Right ventricle myocardium inferior (tissue), 1 donor: Measurements from ENCODE around the gene PPP1R7. TPM values are rescaled to one million over a fixed set of nuclear protein-coding genes. Genes with fewer than 3 reads are reported as not detected.

ENCODE experiments used
- ATAC-seq: fragments of 200-7000 bp; cut with Tn5 transposase; one replicate; pipeline ENCODE4 v1.9.1; 2020; ENCODE audit warnings: mild to moderate bottlenecking, moderate library complexity
- DNase-seq: peaks from one replicate; pipeline ENCODE4 v3.0.0; 2021; ENCODE audit errors: missing footprints
- intact Hi-C: fragments of 100-400 bp; cut with DNase I; formaldehyde crosslinking; loops from one replicate; pipeline ENCODE4 v1.11.0; 2022
- total RNA-seq: library from RNA; stranded (reverse); fragmentation: NEBNext Ultra II Directional; extraction: Animal tissue kit (Norgen Biotek cat#: 25700); gene quantifications from one replicate; pipeline ENCODE4 v1.2.1, GENCODE V29; 2021
- donor health status: DM: no; HTN: yes; CAD: no; lungs with severe emphysema.

PPP1R7 gene
- total RNA-seq, 1 donor from 2014 or later, result 66.6 TPM

GRCh38 chr2:241116606-241117560 lies 33.4 kb upstream of the PPP1R7 start:
- no peak for DNase-seq
- intact Hi-C loops, result no loop called here
- ATAC-seq, result no peak

- intact Hi-C loops, result no loop called here
- ATAC-seq, result no peak
- no peak for DNase-seq
Measured at GRCh38 chr2:241118737-241119505, 31.3 kb upstream of the PPP1R7 start.

DNA sequence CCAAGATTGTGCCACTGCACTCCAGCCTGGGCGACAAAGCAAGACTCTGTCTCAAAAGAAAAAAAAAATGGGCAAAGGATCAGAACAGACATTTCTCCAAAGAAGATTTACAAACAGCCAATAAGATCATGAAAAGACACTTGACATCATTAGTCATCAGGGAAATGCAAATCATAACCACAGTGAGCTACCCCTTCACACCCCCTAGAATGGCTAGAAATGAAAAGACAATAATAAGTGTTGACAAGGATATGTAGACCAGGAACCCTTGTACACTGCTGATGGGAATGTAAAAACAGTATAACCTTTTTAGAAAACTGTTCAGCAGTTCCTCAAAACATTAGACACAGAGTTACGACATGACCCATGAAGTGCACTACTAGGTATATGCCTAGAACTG lies 29.8 kb upstream of the PPP1R7 start:
- intact Hi-C loops, result no loop called here
- ATAC-seq, result no peak

GRCh38 chr2:241121008-241121407 lies 29.3 kb upstream of the PPP1R7 start:
- DNase-seq (no peak), ATAC-seq (no peak)
- intact Hi-C loops, result no loop called here

More for the DNA sequence above, 29.8 kb upstream of the PPP1R7 start:
- DNase-seq, result no peak

GRCh38 chr2:241122376-241123002 lies 27.8 kb upstream of the PPP1R7 start:
- DNase-seq, result no peak
- ATAC-seq, result no peak
- intact Hi-C loops, result no loop called here

- intact Hi-C loops, result no loop called here
- DNase-seq, result no peak
- no peak for ATAC-seq
Measured at GRCh38 chr2:241123816-241124536, 26.3 kb upstream of the PPP1R7 start.

- intact Hi-C loops, result no loop called here
- no peak for ATAC-seq
- no peak for DNase-seq
Measured at GRCh38 chr2:241125626-241126025, 24.6 kb upstream of the PPP1R7 start.

DNA sequence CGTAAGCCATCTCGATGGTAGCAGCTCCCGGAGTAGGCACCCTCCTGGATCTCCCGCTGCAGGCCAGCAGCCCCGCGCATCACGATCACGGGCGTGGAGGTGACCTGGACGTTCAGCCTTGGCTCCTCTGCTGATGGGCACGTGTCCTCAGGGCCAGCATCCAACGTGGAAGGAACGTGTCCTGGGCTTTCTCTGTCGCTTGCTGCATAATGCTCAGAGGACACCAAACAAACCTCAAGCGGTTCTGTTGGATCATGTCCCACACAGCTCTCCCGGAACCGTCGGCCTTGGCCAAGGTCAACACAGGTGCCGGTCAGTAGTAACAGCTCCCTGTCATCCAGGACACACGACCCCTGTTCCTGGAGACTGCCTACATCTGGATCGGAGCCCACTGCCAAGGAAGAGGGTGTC lies 24.1 kb upstream of the PPP1R7 start:
- DNase-seq (no peak), ATAC-seq (no peak)
- intact Hi-C loops, result no loop called here

DNA sequence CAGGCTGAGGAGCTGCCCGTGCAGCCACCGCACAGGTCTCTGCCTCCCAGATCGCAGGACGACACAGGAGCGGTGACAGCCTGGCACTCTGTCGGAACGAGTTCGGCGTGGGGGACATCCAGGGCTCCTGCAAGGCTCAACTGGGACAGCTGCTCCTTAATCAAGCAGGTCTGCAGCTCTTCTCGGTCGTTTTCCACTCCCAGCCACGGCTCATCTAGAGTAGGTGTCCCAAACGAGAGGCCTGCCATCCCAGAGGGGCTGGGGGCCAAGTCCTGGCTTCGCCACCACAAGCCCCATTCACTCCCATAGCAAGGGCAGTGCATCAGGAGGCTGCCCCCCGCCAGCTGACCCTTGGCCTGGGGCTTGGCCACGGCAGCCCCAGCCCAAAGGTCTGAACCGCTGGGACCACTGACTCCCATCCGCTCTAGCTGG lies 23.5 kb upstream of the PPP1R7 start:
- no peak for DNase-seq
- intact Hi-C loops, result no loop called here
- no peak for ATAC-seq

DNA sequence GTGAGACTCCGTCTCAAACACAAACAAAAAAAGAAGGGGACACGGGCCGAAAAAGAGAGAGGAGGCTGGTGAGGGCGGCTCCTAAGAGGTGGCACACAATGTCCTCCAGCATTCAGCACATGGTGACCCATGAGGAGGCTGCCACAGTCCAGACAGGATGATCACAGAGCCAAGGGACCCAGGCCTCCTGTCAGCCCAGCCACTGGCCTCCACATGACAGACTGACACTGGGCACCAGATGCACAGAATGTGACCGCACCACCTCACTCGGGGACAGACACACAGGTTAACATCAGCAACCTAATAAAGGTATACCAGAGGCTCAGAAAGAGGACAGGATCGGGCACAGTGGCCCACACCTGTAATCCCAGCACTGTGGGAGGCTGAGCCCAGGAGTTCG lies 22.0 kb upstream of the PPP1R7 start:
- intact Hi-C loops, result no loop called here
- ATAC-seq, result no peak

GRCh38 chr2:241129086-241129871 lies 21.0 kb upstream of the PPP1R7 start:
- DNase-seq, result no peak
- ATAC-seq, result no peak
- intact Hi-C loops, result no loop called here

More for the DNA sequence above, 22.0 kb upstream of the PPP1R7 start:
- no peak for DNase-seq

GRCh38 chr2:241130316-241130715 lies 20.0 kb upstream of the PPP1R7 start:
- DNase-seq (no peak), ATAC-seq (no peak)
- intact Hi-C loops, result no loop called here

- no peak for DNase-seq
- ATAC-seq, result no peak
- intact Hi-C loops, result no loop called here
Measured at GRCh38 chr2:241131531-241131930, 18.7 kb upstream of the PPP1R7 start.

GRCh38 chr2:241132538-241133435 lies 17.5 kb upstream of the PPP1R7 start:
- ATAC-seq (no peak), DNase-seq (no peak)
- intact Hi-C loops, result no loop called here

- no peak for ATAC-seq
- intact Hi-C loops, result no loop called here
- DNase-seq, result no peak
Measured at GRCh38 chr2:241133436-241133820, 16.8 kb upstream of the PPP1R7 start.

DNA sequence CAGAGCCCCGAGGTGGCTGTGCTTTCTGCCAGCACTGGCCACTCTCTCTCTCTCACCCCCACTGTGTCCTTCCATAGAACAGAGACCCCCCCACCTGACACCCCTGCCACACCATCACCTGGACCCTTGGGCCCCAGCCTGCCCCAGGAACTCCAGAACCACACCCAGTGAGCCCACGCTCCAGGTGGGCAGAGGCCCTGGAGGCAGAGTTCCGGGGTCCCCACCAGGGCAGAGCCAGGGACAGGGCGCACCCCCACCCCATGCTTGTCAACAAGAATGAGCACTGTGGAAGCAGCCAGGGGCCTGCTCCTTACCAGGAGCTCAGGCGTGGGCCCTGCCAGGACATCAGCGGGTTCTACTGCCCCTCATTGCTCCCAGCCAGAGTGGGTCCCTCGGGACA lies 15.6 kb upstream of the PPP1R7 start:
- DNase-seq (no peak), ATAC-seq (no peak)

DNA sequence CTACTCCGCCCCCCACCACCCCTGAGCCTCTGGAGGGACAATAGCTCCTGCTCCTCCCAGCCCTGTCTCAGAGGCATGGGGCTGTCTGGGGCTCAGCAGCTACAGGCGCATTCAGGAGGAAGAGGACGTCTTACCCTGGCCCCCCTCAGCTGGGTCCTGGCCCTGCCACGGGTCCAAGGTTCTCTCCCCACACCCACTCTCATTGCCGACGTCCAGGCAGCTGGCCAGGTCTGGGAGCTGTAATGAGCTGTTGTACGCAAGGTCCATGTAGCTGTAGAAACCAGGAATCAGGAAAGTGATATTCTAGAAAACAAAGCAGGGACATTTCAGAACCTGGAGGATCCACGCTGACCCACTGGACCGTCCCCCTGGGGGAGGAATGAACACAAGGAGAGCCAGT lies 14.5 kb upstream of the PPP1R7 start:
- intact Hi-C loops, result no loop called here
- no peak for ATAC-seq
- no peak for DNase-seq

More for the DNA sequence above, 15.6 kb upstream of the PPP1R7 start:
- intact Hi-C loops, result no loop called here
